HG02610 (cell line): Measurements from ENCODE around the gene PPFIA1.
"Not testable (repeated sequence)": the region's sequence is repeated elsewhere in the genome, so short reads cannot be mapped to it uniquely, and the experiment has no call there.

ENCODE experiments used
- ATAC-seq: cut with Tn5 transposase; IDR thresholded peaks from one replicate; pipeline ENCODE4 v1.9.1; 2021; ENCODE audit warnings: mild to moderate bottlenecking, moderate library complexity; ENCODE audit not compliant: unreplicated experiment

PPFIA1 gene

GRCh38 chr11:70319396-70320076 is 49.0 kb downstream of the PPFIA1 start:
- ATAC-seq, result no peak

GRCh38 chr11:70322666-70323065 is 52.2 kb downstream of the PPFIA1 start:
- no peak for ATAC-seq

GRCh38 chr11:70323806-70324205 is 53.3 kb downstream of the PPFIA1 start:
- no peak for ATAC-seq

- no peak for ATAC-seq
Measured at GRCh38 chr11:70324376-70325115, 54.1 kb downstream of the PPFIA1 start.

- ATAC-seq, result no peak
Measured at GRCh38 chr11:70325824-70326223, 55.3 kb downstream of the PPFIA1 start.

GRCh38 chr11:70326365-70326811 is 55.9 kb downstream of the PPFIA1 start:
- no peak for ATAC-seq

GRCh38 chr11:70326833-70327232 is 56.3 kb downstream of the PPFIA1 start:
- ATAC-seq, result no peak

- no peak for ATAC-seq
Measured at GRCh38 chr11:70327717-70328116, 57.2 kb downstream of the PPFIA1 start.

- no peak for ATAC-seq
Measured at GRCh38 chr11:70328556-70328955, 58.1 kb downstream of the PPFIA1 start.

GRCh38 chr11:70331320-70331843 is 60.9 kb downstream of the PPFIA1 start:
- ATAC-seq, result not testable (repeated sequence)

- ATAC-seq, result no peak
Measured at GRCh38 chr11:70331901-70332300, 61.4 kb downstream of the PPFIA1 start.

GRCh38 chr11:70332567-70332966 is 62.1 kb downstream of the PPFIA1 start:
- no peak for ATAC-seq

- no peak for ATAC-seq
Measured at GRCh38 chr11:70333261-70333660, 62.8 kb downstream of the PPFIA1 start.

- ATAC-seq, result no peak
Measured at GRCh38 chr11:70334351-70334995, 64.0 kb downstream of the PPFIA1 start.

GRCh38 chr11:70335511-70335910 is 65.0 kb downstream of the PPFIA1 start:
- no peak for ATAC-seq

- no peak for ATAC-seq
Measured at GRCh38 chr11:70338594-70338993, 68.1 kb downstream of the PPFIA1 start.

- no peak for ATAC-seq
Measured at GRCh38 chr11:70339066-70339465, 68.6 kb downstream of the PPFIA1 start.

GRCh38 chr11:70341881-70342429 is 71.5 kb downstream of the PPFIA1 start:
- no peak for ATAC-seq

- no peak for ATAC-seq
Measured at GRCh38 chr11:70343636-70344035, 73.1 kb downstream of the PPFIA1 start.

GRCh38 chr11:70348191-70348590 is 77.7 kb downstream of the PPFIA1 start:
- no peak for ATAC-seq

- ATAC-seq, result no peak
Measured at GRCh38 chr11:70348608-70349007, 78.1 kb downstream of the PPFIA1 start.
